SKM-1 treated with dmso at 0.1 percent for 144 hours (cell line): ENCODE data around the gene GON4L.
"Not testable (repeated sequence)": the region's sequence is repeated elsewhere in the genome, so short reads cannot be mapped to it uniquely, and the experiment has no call there.

Source experiments
- DNase-seq: peaks from one replicate; lab custom pipeline; 2025; ENCODE audit not compliant: unreplicated experiment; lab: John Stamatoyannopoulos, UW

The GON4L gene

DNA sequence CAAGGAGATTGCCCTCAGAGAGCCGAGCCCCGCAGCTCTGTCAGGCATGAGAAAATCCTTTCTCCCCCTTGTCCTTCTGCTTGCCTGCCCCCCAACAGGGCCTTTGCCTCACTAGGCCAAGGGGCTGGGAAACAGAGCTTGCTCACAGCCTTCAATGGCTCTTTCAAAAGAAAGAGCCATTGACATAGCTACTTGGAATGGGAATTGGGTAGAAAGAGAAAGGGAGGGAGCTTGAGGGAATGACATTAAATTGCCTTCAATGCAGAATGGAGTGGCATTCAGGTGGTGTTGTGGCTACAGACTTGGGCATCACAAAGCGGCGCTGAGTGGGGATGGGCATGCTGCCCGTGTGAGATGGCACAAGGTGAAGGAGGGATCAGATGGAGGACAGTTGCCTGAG lies 15.5 kb upstream of the GON4L start:
- DNase-seq: no peak

DNA sequence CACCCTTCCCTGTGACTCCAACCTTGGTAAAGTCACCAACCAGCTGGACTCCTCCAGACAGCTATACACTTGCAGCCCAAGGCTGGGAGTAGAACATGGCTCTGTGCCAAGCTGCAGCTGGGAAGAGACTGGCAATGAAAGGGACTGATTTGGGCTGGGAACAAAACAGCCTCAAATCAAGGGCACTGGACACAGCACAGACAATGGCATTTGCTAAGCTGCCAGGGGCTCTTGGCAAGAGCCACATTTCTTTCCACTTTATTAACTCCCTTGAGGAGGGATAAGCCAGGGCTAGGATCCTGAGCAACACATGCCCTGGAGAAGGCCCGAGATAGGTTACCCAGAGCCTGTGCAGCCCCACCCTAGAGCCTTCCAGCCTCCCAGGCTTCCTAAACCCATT lies 14.4 kb upstream of the GON4L start:
- DNase-seq: no peak

DNA sequence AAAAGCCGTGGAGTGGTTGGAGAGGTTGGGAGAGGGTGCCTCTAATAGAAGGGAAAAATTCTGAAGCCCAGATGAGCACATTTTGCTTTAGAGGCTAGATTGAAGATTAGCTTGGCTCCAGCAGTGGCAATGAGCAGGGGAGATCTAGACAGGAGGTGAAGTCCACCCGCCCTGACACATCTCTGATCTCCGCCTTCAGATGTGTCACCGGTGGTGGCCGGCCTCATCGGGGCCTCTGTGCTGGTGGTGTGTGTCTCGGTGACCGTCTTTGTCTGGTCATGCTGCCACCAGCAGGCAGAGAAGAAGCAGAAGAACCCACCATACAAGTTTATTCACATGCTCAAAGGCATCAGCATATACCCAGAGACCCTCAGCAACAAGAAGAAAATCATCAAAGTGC lies 10.8 kb upstream of the GON4L start:
- no peak for DNase-seq

DNA sequence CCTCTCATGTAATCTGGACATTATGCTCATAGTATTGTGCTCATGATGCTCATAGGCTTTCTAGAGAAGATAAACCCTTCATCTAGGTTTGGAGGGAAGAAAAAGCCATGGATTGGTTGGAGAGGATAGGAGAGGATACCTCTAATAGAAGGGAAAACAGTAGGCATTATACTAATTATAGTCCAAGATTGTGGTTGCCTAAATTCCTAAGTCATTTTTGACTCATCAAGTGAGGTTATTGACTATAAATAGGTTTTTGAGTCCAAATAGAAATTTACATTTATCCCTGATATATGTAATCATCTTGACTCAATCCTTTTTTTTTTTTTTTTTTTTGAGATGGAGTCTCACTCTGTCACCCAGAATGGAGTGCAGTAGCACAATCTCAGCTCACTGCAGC lies 7.4 kb upstream of the GON4L start:
- DNase-seq: no peak

DNA sequence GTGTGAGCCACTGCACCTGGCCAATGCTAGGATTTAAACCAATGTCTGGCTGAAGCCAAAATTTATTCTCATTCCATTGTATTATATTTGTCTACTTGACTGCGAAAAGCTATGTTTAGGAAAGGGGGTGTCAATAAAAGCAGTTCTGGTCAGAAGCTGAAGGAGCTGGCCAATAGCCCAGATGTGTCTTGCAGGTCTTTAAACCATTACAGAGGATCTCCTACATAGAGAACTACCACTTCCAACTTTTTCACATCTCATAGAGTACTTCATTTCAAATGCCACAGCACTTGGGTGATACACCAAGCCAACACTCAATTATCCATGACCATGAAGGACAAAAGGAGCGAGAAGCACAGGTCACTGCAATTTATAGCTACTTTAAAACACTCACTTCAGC lies 4.9 kb upstream of the GON4L start:
- no peak for DNase-seq

DNA sequence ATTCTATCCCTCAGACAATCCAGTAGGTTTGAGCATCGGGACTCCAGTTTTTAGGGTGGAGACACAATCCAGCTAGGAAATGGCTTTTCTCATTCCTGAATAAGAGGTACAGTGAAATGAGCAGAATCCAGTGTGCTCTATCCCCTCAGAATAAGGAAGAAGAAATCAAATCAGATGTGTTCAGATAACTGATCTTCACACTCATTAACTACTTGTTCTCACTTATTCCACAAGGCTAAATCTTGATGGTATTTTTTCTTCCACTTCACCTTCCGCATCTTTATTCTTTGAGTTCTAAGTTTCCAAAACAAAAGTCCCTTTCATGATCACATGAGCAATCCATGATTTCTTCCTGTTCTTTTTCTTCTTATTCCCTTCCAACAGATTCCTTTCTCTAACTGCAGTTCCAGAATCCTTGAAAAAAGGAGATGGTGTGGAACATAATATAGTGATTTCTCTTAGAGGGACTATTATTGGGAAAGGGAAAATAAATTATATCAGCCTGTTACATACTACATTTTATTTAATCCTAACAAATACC lies 4.0 kb upstream of the GON4L start:
- DNase-seq: no peak

DNA sequence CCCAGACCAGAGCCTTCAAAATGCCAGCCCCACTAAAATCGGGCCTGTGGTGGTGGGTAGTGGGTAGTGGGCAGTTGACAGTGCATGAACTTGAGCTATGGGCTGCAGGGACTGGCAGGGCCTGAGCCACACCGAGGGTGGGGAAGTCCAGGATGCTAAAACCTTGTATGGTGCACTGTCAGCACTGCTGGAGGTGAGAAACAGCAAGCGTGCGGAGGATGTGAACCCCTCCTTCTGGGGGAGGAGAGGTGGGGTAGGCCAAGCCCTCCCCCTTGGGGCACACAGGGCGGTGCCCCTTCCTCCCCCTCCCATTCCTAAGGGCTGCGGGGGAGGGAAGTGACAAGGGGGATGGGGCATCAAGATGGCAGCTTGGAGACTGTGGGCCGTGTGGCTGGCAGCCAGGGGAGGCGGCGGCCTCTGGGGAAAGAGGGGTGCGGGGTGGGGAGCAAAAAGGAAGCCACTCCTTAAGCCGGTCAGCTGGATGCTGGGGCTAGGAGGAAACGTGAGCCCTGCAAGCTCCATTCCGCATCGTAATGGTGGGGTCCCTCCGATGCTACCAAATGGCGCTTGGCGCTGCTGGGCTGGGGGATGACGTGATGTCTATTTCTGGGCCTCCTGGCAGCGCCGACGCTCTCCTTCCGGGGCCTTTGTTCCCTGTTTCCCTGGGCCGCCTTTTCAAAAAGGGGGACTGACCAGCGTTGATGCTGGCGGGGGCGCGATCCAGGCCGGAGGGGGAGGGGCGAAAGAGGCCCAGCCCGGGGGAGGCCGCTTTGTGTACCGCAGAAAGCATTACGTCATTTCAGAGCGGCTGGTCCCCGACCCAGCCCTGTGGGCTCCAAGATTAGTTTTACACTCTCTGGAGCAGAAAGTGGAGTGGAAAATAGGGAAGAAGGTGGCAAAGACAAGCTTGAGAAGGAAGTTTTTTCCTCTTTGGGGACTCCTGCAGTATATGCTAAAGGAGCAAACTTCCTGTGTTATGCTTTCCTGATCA lies 3.2 kb upstream of the GON4L start:
- peak; percentile 65 for DNase-seq

DNA sequence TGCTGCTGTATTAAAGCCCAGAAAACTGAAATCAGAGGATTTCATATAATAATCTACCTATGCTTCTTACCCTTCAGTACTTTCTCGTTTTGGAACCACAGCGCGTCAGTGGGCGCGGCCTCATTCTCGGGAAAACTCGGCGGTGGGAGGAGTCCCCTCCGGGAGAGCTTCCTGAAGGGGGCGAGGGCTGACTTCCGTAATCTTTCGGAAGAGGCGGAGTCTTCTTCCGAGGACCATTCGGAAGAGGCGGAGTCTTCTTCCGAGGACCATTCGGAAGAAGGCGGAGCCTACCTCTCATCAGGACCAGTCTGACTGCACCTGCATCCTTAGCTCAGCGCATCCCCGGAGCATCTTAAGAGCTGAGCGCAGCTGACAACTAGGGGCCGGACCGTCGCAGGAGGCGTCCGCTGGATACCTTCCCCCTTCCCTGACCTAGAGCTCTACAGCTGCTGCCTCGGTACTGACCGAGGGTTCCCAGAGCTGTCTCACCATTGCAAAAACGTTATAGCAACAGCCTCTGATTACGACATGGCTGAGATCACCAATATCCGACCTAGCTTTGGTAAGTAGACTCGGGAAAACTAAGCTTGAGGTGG lies 2.3 kb upstream of the GON4L start, which contains the start of gene SYT11:
TSS of gene SYT11 (plus strand) at position 334 of the 596 bp plus-strand sequence. CDS start at position 529, 195 bp downstream.
- DNase-seq: peak; percentile 99

DNA sequence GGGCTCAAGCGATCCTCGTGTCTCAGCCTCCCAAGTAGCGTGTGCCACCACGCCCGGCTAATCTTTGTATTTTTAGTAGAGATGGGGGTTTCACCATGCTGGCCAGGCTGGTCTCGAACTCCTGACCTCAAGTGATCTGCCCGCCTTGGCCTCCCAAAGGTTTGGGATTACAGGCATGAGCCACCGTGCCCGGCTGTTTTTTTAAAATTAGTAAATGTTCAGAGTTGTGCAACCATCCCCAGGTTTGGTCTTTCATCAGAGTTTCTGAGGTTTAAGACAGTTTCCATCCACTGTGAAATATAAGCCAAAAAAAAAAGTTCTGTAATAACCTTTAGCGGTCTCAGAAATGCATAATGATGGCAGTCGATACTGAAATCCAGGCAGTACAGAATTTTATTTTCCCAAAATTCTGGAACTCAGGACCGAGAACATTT lies 1.8 kb upstream of the GON4L start:
- DNase-seq: peak; percentile 92

DNA sequence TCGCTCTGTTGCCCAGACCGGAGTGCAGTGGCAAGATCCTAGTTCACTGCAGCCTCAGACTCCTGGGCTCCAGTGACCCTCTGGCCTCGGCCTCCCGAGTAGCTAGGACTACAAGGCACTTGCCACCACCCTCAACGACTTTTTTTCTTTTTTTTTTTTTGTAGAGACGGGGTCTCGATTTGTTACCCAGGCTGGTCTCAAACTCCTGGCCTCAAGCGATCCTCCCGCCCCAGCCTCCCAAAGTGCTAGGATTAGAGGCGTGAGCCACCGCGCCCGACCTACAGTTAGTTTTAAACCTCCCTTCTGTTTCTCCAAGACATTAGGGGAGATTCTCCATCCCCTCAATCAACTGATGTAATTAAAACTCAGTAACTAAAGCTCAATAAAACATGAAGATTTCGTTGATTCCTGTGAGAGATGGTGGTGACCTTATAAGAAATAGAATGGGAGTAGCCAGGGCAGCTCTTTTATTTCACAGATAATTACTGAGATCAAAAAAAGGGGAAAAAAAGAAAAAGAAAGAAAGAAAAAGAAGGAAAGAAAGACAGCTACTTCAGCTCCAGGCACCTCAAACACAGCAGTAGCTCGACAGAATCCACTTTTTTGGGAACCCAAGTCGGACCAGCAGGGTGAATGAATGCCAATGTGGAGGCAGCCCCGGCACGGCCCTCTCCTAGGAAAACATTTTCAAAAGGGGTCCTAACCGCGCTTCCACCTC lies 598 bp downstream of the GON4L start:
- DNase-seq: no peak

DNA sequence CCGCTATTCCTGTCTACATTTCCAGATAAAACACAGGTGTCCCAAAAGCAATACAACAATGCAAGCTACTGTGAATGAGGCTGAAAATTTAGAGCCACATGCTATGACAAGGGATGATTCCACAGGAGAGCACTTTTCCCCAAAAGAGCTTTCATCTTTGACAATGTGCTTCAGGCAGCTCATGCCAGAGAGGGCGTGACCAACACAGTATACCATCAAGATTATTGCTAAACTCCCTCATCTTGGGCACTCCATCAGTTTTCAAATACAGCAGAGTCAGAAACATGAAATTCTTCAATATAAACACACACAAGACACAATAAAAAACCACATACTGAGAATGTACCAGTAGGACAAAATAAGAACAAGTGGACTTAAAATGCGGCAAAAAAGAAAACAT lies 6.7 kb downstream of the GON4L start:
- DNase-seq: no peak

DNA sequence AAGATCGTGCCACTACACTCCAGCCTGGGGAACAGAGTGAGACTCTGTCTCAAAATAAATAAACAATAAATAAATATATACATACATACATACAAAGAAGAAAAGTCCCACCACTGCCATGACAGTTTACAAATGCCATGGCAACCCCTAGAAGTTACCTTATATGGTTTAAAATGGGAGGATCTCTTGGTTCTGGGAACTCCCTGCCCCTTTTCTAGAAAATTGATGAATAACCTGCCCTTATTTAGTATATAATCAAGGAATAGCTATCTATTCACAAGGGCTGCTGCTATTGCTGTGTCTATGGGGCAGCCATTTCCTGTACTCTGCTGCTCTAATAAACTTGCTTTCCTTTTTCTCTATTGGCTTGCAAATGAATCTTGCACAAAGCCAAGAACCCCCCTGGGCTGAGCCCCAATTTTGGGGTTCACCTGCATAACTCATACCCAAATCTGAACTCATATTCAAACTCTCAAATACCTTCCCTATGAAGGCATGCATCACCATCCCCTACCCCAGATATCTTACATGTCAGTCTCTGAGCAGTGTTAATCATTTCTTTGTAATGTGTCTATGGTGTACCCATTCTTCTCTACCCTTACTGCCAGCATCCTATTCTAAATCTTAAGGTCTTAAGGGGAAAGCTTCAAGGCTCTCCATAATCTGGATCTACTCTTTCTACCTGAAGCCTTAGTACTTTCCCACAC lies 9.0 kb downstream of the GON4L start:
- no peak for DNase-seq

DNA sequence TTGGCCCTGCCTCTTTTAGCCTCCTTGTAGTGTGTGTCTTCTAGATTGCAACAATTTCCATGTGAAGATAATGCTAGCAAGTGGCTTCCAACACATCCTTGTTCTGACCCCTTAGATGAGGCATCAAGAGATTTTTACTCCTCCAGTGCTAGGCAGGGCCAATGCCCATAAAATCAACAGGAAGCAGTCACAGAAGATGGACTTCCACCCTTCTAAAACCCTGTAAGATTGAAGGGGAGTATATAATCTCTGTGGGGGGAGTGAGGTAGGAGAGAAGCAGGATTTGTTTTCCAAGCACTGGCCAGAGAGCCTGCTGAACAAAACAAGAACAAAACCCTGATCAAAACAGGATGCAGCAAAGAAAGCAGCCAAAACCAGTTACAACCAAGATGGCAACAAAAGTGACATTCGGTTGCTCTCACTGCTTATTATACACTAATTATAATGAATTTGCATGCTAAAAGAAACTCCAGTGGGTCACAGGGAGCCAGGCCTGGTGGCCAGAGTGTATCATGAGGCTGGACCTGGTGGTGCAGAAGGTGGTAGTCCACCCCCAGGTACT lies 12.1 kb downstream of the GON4L start:
- DNase-seq: no peak

DNA sequence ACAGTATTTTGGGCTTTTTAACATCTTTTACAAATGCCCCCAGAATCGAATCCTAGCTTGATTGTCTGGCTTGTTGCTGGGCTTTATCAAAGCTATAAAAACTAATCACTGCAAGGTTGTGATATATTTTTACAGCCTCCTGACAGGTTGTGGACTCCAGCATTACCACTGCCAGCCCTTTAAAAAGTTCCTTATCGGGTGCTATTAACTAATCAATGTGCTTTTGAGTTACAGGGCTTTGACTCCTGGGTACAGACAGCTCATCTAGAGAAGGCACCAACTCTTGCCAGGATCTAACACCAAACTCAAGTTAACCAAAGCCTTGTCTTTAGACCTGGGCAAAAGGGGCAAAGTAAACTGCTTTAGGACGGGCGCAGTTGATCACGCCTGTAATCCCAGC lies 16.6 kb downstream of the GON4L start:
- DNase-seq: no peak

DNA sequence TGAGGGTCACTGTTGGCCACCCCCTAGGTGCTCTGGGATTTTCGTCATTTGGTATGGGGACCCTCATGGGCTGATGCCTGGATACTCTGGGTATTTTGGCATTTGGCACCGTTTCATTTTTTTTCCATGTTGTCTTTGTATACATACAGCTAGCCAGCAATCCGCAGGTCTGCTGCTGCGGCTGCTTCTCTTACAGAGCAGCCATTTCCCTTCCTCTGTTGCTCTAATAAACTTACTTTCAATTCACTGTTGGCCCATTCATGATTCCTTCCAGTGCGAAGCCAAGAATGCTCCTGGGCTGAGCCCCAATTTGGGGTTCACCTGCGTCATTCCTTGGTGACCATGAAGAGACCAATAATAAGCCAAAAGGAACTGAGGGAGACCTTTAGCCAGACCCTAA lies 21.5 kb downstream of the GON4L start:
- DNase-seq: no peak

DNA sequence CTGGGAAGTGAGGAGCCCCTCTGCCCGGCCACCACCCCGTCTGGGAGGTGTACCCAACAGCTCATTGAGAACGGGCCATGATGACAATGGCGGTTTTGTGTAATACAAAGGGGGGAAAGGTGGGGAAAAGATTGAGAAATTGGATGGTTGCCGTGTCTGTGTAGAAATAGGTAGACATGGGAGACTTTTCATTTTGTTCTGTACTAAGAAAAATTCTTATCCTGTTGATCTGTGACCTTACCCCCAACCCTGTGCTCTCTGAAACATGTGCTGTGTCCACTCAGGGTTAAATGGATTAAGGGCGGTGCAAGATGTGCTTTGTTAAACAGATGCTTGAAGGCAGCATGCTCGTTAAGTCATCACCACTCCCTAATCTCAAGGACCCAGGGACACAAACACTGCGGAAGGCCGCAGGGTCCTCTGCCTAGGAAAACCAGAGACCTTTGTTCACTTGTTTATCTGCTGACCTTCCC lies 22.1 kb downstream of the GON4L start:
- DNase-seq: not testable (repeated sequence)

DNA sequence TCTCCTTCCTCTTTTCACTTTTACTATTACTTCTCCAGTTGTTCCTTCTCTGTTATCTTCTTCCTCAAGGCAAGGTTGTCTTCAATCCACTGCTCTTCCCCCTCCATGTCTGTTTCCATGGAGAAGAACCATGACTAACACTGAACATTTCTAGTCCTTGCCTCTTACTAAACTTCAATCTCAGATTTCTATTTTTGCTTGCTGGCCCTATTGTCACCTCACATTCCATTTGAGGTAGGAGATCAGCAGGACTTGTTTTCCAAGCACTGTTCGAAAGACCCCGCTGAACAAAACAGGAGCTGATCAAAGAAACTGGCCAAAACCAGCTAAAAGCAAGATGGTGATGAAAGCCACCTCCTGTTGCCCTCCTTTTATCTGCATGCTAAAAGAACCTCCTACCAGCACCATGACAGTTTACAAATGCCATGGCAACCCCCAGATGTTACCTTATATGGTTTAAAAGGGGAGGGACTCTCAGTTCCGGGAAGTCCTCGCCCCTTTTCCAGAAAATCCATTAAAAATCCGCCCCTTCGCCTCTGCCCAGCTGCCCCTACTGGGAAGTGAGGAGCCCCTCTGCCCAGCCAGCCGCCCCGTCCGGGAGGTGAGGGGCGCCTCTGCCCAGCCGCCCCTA lies 22.6 kb downstream of the GON4L start:
- peak; percentile 24 for DNase-seq

DNA sequence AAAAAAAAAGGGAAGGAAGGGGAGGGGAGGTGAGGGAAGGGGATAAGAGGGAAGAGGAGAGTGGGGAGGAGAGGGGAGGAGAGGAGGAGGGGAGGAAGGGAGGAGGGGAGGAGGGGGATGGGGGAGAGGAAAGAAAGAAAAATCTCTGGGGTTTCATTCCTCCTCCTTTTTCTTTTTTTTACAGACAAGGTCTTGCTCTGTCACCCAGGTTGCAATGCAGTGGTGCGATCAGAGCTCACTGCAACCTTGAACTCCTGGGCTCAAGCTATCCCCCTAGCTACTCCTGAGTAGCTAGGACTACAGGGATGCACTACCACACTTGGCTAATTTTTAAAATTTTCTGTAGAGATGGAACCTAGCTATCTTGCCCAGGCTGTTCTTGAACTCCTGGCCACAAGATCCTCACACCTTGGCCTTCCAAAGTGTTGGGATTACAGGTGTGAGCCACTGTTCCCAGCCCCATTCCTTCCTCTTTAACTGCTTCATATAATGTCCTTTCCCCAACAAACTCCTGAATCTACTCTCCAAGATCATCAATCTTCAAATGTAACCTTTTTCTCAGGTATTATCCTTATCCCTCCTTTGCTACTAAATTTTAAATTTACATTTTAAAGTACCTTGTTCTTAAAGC lies 23.2 kb downstream of the GON4L start:
- no peak for DNase-seq

DNA sequence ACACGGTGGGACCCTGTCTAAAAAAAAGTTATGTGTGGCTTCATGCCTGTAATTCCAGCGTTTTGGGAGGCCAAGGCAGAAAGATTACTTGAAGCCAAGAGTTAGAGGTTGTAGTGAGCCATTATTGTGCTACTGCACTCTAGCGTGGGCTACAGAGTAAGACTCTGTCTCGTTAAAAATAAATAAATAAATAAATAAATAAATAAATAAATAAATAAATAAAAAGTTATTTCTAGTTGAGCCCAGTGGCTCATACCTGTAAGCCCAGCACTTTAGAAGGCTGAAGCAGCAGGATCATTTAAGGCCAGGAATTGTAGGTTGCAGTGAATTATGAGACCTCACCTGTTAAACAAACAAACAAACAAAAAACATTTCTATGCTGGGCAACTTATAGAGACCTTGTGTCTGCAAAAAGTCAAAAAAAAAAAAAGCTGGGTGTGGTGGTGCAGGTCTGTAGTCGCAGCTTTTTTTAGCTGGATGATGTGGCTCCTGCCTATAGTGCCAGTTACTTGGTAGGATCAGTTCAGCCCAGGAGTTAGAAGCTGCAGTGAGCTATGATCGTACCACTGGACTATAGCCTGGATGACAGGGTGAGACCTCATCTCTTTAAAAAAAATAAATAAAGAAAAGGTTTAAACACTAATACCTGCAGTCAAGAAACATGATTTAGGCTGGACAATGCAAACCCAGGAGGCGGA lies 25.6 kb downstream of the GON4L start:
- DNase-seq: no peak
